Measurements from ENCODE around the gene UGT1A7. TPM values are rescaled to one million over a fixed set of nuclear protein-coding genes. Genes with fewer than 3 reads are reported as not detected.
"Not testable (repeated sequence)": the region's sequence is repeated elsewhere in the genome, so short reads cannot be mapped to it uniquely, and the experiment has no call there.

Gene UGT1A7
- polyA plus RNA-seq, 1 donor from 2014 or later, result not detected

GRCh38 chr2:233655043-233655442 is 26.7 kb upstream of the UGT1A7 start:
- H3K27me3 ChIP-seq (ENCODE audit: insufficient read depth, low read depth, low read length), result no peaks in the 10 kb centered on the region

GRCh38 chr2:233655943-233656342 is 25.8 kb upstream of the UGT1A7 start:
- not testable (repeated sequence) for H3F3A ChIP-seq (ENCODE audit: insufficient read depth, low read length, poor library complexity, severe bottlenecking); H3K9me2 ChIP-seq (ENCODE audit: insufficient read depth, low read length); H3K4me2 ChIP-seq (ENCODE audit: low read length); H3K9ac ChIP-seq (ENCODE audit: low read length); H4K20me1 ChIP-seq (ENCODE audit: insufficient read depth); H3K27ac ChIP-seq (ENCODE audit: low read length); H3K79me2 ChIP-seq (replicated peaks; ENCODE audit: insufficient read depth, low read length); H3K36me3 ChIP-seq (ENCODE audit: insufficient read depth, low read length); H3K27me3 ChIP-seq (ENCODE audit: insufficient read depth, low read depth, low read length); H3K9me3 ChIP-seq (ENCODE audit: low read length); H2AFZ ChIP-seq (ENCODE audit: low read depth, low read length); H3K4me3 ChIP-seq (ENCODE audit: low read length)

More at GRCh38 chr2:233655043-233655442, 26.7 kb upstream of the UGT1A7 start:
- no peak overlapping the region for H3K27ac ChIP-seq (ENCODE audit: low read length)
- TF ChIP-seq TAF1 (IDR thresholded peaks at IDR 0.05; ENCODE audit: low read depth) (no peak), POLR2AphosphoS5 (IDR thresholded peaks at IDR 0.05) (no peak), CTCF (IDR thresholded peaks at IDR 0.05; ENCODE audit: poor library complexity, severe bottlenecking) (no peak), MXI1 (conservative IDR thresholded peaks at IDR 0.05; ENCODE audit: poor library complexity, severe bottlenecking) (no peak), SMC3 (conservative IDR thresholded peaks at IDR 0.05; ENCODE audit: poor library complexity) (no peak)
- H3K36me3 ChIP-seq (ENCODE audit: insufficient read depth, low read length), result no peaks in the 10 kb centered on the region
- no peak overlapping the region for H3K4me3 ChIP-seq (ENCODE audit: low read length)
- no peak overlapping the region for H3K9ac ChIP-seq (ENCODE audit: low read length)
- no peaks in the 10 kb centered on the region for H3K9me3 ChIP-seq (ENCODE audit: low read length)
- no peaks in the 10 kb centered on the region for H3K79me2 ChIP-seq (replicated peaks; ENCODE audit: insufficient read depth, low read length)
- H3K9me2 ChIP-seq (ENCODE audit: insufficient read depth, low read length), result no peaks in the 10 kb centered on the region
- H3K4me2 ChIP-seq (ENCODE audit: low read length), result no peak overlapping the region
- H4K20me1 ChIP-seq (ENCODE audit: insufficient read depth), result no peaks in the 10 kb centered on the region
- H2AFZ ChIP-seq (ENCODE audit: low read depth, low read length), result no peak overlapping the region
- no peaks in the 10 kb centered on the region for H3F3A ChIP-seq (ENCODE audit: insufficient read depth, low read length, poor library complexity, severe bottlenecking)

GRCh38 chr2:233656443-233656842 is 25.3 kb upstream of the UGT1A7 start:
- Histone ChIP-seq H3K79me2 (replicated peaks; ENCODE audit: insufficient read depth, low read length) (no peaks in the 10 kb centered on the region), H3K4me3 (ENCODE audit: low read length) (no peak overlapping the region), H3K27ac (ENCODE audit: low read length) (no peak overlapping the region), H3K4me2 (ENCODE audit: low read length) (no peak overlapping the region), H3K27me3 (ENCODE audit: insufficient read depth, low read depth, low read length) (no peaks in the 10 kb centered on the region), H3K9ac (ENCODE audit: low read length) (no peak overlapping the region), H3K9me3 (ENCODE audit: low read length) (no peaks in the 10 kb centered on the region), H3F3A (ENCODE audit: insufficient read depth, low read length, poor library complexity, severe bottlenecking) (no peaks in the 10 kb centered on the region), H2AFZ (ENCODE audit: low read depth, low read length) (no peak overlapping the region), H3K9me2 (ENCODE audit: insufficient read depth, low read length) (no peaks in the 10 kb centered on the region), H3K36me3 (ENCODE audit: insufficient read depth, low read length) (no peaks in the 10 kb centered on the region), H4K20me1 (ENCODE audit: insufficient read depth) (no peaks in the 10 kb centered on the region)
- TF ChIP-seq POLR2AphosphoS5 (IDR thresholded peaks at IDR 0.05) (no peak), CTCF (IDR thresholded peaks at IDR 0.05; ENCODE audit: poor library complexity, severe bottlenecking) (no peak), EP300 (conservative IDR thresholded peaks at IDR 0.05; ENCODE audit: poor library complexity, severe bottlenecking) (no peak), SMC3 (conservative IDR thresholded peaks at IDR 0.05; ENCODE audit: poor library complexity) (no peak), RAD21 (conservative IDR thresholded peaks at IDR 0.05) (no peak), MXI1 (conservative IDR thresholded peaks at IDR 0.05; ENCODE audit: poor library complexity, severe bottlenecking) (no peak), EZH2 (IDR thresholded peaks at IDR 0.05; ENCODE audit: borderline replicate concordance, insufficient read depth, low read length, poor library complexity, severe bottlenecking) (no peak), REST (IDR thresholded peaks at IDR 0.05; ENCODE audit: borderline replicate concordance) (no peak), TAF1 (IDR thresholded peaks at IDR 0.05; ENCODE audit: low read depth) (no peak)
